HG02852 (cell line): ENCODE data around the gene KAT8.
A peak's percentile ranks its signal among the peaks of the same experiment; 100 is the strongest.
"Not testable (repeated sequence)": the region's sequence is repeated elsewhere in the genome, so short reads cannot be mapped to it uniquely, and the experiment has no call there.

ENCODE experiments used
- ATAC-seq: cut with Tn5 transposase; IDR thresholded peaks from one replicate; pipeline ENCODE4 v1.9.1; 2021; ENCODE audit warnings: mild to moderate bottlenecking, moderate library complexity; ENCODE audit not compliant: unreplicated experiment

Gene KAT8

GRCh38 chr16:31083556-31083955 lies 33.9 kb upstream of the KAT8 start:
- ATAC-seq = no peak

- no peak for ATAC-seq
Observed at GRCh38 chr16:31083981-31084380, 33.5 kb upstream of the KAT8 start.

- ATAC-seq = no peak
Observed at GRCh38 chr16:31084584-31085302, 32.7 kb upstream of the KAT8 start.

- no peak for ATAC-seq
Observed at GRCh38 chr16:31085411-31085810, 32.1 kb upstream of the KAT8 start.

- ATAC-seq = no peak
Observed at GRCh38 chr16:31085873-31086628, 31.4 kb upstream of the KAT8 start.

GRCh38 chr16:31086629-31086906 lies 30.9 kb upstream of the KAT8 start:
- ATAC-seq = no peak

GRCh38 chr16:31087481-31087880 lies 30.0 kb upstream of the KAT8 start:
- ATAC-seq = no peak

GRCh38 chr16:31087971-31088370 lies 29.5 kb upstream of the KAT8 start:
- ATAC-seq = no peak

- no peak for ATAC-seq
Observed at GRCh38 chr16:31088459-31089183, 28.8 kb upstream of the KAT8 start, which contains the start of gene PRSS53. PRSS53 (minus strand) TSS chr16:31088943; CDS start chr16:31088809, 134 bp downstream.

- ATAC-seq = no peak
Observed at GRCh38 chr16:31089199-31089598, 28.3 kb upstream of the KAT8 start.

GRCh38 chr16:31090540-31090939 lies 26.9 kb upstream of the KAT8 start:
- no peak for ATAC-seq

- no peak for ATAC-seq
Observed at GRCh38 chr16:31092330-31092729, 25.1 kb upstream of the KAT8 start.

GRCh38 chr16:31093132-31093703 lies 24.2 kb upstream of the KAT8 start:
- ATAC-seq = no peak

GRCh38 chr16:31094088-31094423 lies 23.4 kb upstream of the KAT8 start:
- no peak for ATAC-seq

- ATAC-seq = peak; percentile 83
Observed at GRCh38 chr16:31094424-31095120, 22.9 kb upstream of the KAT8 start, which contains the start of gene VKORC1. VKORC1 (minus strand) TSS chr16:31094797; CDS start chr16:31094729, 68 bp downstream.

- ATAC-seq = no peak
Observed at GRCh38 chr16:31099860-31100638, 17.4 kb upstream of the KAT8 start.

- ATAC-seq = not testable (repeated sequence)
Observed at GRCh38 chr16:31100876-31101641, 16.4 kb upstream of the KAT8 start.

- ATAC-seq = no peak
Observed at GRCh38 chr16:31105677-31106213, 11.7 kb upstream of the KAT8 start.
